GM12865 (cell line): ENCODE measurements around the gene DNASE1L1.

ENCODE experiments used
- DNase-seq: peaks from one replicate; pipeline ENCODE4 v3.0.0; 2010; ENCODE audit warnings: low read depth
- H3K4me3 ChIP-seq: 2 replicates; pipeline ENCODE4 v1.5.1; 2011; ENCODE audit warnings: mild to moderate bottlenecking, low read depth, low read length, control low read depth
- CTCF ChIP-seq: IDR thresholded peaks from 2 replicates; pipeline ENCODE4 v1.5.1; 2011; ENCODE audit warnings: low read length, control low read depth, low read depth, inconsistent platforms; ENCODE audit not compliant: insufficient read depth; ENCODE audit errors: missing control alignments

The DNASE1L1 gene

GRCh38 chrX:154356596-154356995 lies 52.5 kb downstream of the DNASE1L1 start:
- TF ChIP-seq CTCF: no peak
- DNase-seq: no peak

GRCh38 chrX:154355776-154356140 lies 53.3 kb downstream of the DNASE1L1 start:
- no peak overlapping the region for H3K4me3 ChIP-seq

More at GRCh38 chrX:154356596-154356995, 52.5 kb downstream of the DNASE1L1 start:
- no peak overlapping the region for H3K4me3 ChIP-seq

GRCh38 chrX:154355094-154355775 lies 53.8 kb downstream of the DNASE1L1 start:
- no peak for DNase-seq
- H3K4me3 ChIP-seq: no peak overlapping the region
- TF ChIP-seq CTCF: no peak

More at GRCh38 chrX:154355776-154356140, 53.3 kb downstream of the DNASE1L1 start:
- no peak for TF ChIP-seq CTCF
- no peak for DNase-seq

- H3K4me3 ChIP-seq: no peak overlapping the region
- DNase-seq: no peak
- no peak for TF ChIP-seq CTCF
These were observed 54.5 kb downstream of the DNASE1L1 start for GRCh38 chrX:154354516-154354915.

DNA sequence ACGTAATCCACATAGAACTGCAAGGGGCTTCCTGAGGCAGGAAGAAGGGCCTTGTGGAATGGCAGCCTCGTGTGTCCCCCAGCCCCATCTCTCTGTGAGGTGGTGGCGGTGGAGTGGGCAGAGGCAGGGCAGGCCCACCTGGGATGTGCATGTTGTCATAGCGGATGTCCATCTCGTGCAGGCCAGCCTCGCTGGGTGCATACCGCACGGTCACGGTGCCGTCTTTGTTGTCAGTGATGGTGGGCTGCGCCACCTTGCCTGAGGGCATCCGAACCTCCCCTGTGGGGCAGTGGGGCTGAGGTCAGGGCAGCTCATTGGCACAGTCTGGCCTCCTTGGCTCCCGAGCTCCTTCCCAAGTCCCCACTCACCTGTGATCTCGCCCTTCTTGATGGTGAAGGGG lies 55.0 kb downstream of the DNASE1L1 start:
- DNase-seq: no peak
- H3K4me3 ChIP-seq: no peak overlapping the region
- no peak for TF ChIP-seq CTCF

GRCh38 chrX:154353172-154353843 lies 55.7 kb downstream of the DNASE1L1 start:
- no peak for TF ChIP-seq CTCF
- no peak overlapping the region for H3K4me3 ChIP-seq
- no peak for DNase-seq
